MM.1S (cell line): ENCODE data around the gene RPL22L1.

Experiments used
- EZH2 ChIP-seq: fragments of 300-600 bp; sonication (generic); optimal IDR thresholded peaks from 2 replicates; pipeline ENCODE3; 2017; ENCODE audit warnings: low read depth, mild to moderate bottlenecking, antibody characterized with exemption, low read length, mixed read lengths
- EZH2phosphoT487 ChIP-seq: fragments of 300-600 bp; sonication (generic); IDR thresholded peaks from 2 replicates; pipeline ENCODE4 v1.6.1; 2018; ENCODE audit warnings: antibody characterized with exemption, low read length
- TF ChIP-seq, protein P1 (sequence below): fragments of 300-600 bp; sonication (generic); IDR thresholded peaks from 2 replicates; pipeline ENCODE4 v1.5.1; 2016; ENCODE audit warnings: antibody characterized with exemption, low read length, mixed read lengths

DNA sequence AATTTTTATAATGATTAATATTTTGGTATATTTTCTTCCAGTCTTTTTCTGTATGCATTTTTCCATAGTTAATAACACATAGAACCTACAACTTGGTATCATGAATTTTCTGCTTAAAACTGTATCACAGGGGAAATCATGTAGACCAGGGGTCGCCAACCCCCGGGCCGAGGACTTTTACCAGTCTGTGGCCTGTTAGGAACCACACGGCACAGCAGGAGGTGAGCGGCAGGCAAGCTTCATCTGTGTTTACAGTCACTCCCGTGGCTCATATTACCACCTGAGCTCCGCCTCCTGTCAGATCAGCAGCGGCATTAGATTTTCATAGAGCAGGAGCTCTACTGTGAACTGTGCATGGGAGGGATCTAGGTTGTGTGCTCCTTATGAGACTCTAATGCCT, 54.7 kb downstream of the RPL22L1 start:
- TF ChIP-seq, protein P1, sequence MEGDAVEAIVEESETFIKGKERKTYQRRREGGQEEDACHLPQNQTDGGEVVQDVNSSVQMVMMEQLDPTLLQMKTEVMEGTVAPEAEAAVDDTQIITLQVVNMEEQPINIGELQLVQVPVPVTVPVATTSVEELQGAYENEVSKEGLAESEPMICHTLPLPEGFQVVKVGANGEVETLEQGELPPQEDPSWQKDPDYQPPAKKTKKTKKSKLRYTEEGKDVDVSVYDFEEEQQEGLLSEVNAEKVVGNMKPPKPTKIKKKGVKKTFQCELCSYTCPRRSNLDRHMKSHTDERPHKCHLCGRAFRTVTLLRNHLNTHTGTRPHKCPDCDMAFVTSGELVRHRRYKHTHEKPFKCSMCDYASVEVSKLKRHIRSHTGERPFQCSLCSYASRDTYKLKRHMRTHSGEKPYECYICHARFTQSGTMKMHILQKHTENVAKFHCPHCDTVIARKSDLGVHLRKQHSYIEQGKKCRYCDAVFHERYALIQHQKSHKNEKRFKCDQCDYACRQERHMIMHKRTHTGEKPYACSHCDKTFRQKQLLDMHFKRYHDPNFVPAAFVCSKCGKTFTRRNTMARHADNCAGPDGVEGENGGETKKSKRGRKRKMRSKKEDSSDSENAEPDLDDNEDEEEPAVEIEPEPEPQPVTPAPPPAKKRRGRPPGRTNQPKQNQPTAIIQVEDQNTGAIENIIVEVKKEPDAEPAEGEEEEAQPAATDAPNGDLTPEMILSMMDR, result no peak
- TF ChIP-seq EZH2 (no peak), EZH2phosphoT487 (no peak)
